H9 (cell line): ENCODE measurements around the gene APPL2. TPM values are rescaled to one million over a fixed set of nuclear protein-coding genes. Genes with fewer than 3 reads are reported as not detected.

Experiments
- DNase-seq: peaks from one replicate; pipeline ENCODE4 v3.0.0-alpha.2; 2017
- H2AFZ ChIP-seq: one replicate; pipeline ENCODE4 v1.6.1; 2013; ENCODE audit warnings: mild to moderate bottlenecking, low read length, control low read depth, moderate library complexity
- H2AK5ac ChIP-seq: 2 replicates; pipeline ENCODE4 v1.6.1; 2013; ENCODE audit warnings: low read length, control low read depth, mixed read lengths; ENCODE audit not compliant: insufficient read length
- H2BK120ac ChIP-seq: one replicate; pipeline ENCODE4 v1.6.1; 2013; ENCODE audit warnings: low read depth, mild to moderate bottlenecking, low read length, control low read depth, inconsistent platforms; ENCODE audit not compliant: poor library complexity, severe bottlenecking
- H2BK12ac ChIP-seq: 2 replicates; pipeline ENCODE4 v1.6.1; 2013; ENCODE audit warnings: low read length, control low read depth, mixed read lengths, low read depth; ENCODE audit not compliant: insufficient read length
- H2BK15ac ChIP-seq: 2 replicates; pipeline ENCODE4 v1.6.1; 2013; ENCODE audit warnings: low read depth, low read length, control low read depth
- H2BK20ac ChIP-seq: one replicate; pipeline ENCODE4 v1.6.1; 2013; ENCODE audit warnings: low read depth, mild to moderate bottlenecking, low read length, control low read depth, inconsistent platforms; ENCODE audit not compliant: poor library complexity, severe bottlenecking
- H2BK5ac ChIP-seq: 2 replicates; pipeline ENCODE4 v1.6.1; 2013; ENCODE audit warnings: low read length, control low read depth, mixed read lengths; ENCODE audit not compliant: insufficient read length
- H3K14ac ChIP-seq: 2 replicates; pipeline ENCODE4 v1.6.1; 2013; ENCODE audit warnings: low read length, control low read depth; ENCODE audit not compliant: insufficient read depth
- H3K18ac ChIP-seq: 2 replicates; pipeline ENCODE4 v1.6.1; 2013; ENCODE audit warnings: low read depth, mild to moderate bottlenecking, mixed read lengths, low read length, control low read depth; ENCODE audit not compliant: insufficient read length
- H3K23ac ChIP-seq: 2 replicates; pipeline ENCODE4 v1.6.1; 2013; ENCODE audit warnings: low read length, control low read depth, mixed read lengths, low read depth; ENCODE audit not compliant: insufficient read length
- H3K23me2 ChIP-seq: 2 replicates; pipeline ENCODE4 v1.6.1; 2013; ENCODE audit warnings: low read depth, mild to moderate bottlenecking, mixed read lengths, low read length, control low read depth; ENCODE audit not compliant: insufficient read length, poor library complexity, severe bottlenecking
- H3K27ac ChIP-seq: 2 replicates; pipeline ENCODE4 v1.5.1; 2013; ENCODE audit warnings: low read length, control low read depth, mixed read lengths, low read depth; ENCODE audit not compliant: insufficient read length
- H3K27me3 ChIP-seq: 2 replicates; pipeline ENCODE4 v1.6.1; 2013; ENCODE audit warnings: low read length, control low read depth, inconsistent platforms; ENCODE audit not compliant: insufficient read depth
- H3K4ac ChIP-seq: 2 replicates; pipeline ENCODE4 v1.6.1; 2013; ENCODE audit warnings: low read depth, mild to moderate bottlenecking, control low read depth, inconsistent platforms, low read length, moderate library complexity
- H3K4me1 ChIP-seq: 2 replicates; pipeline ENCODE4 v1.6.1; 2013; ENCODE audit warnings: low read length, control low read depth, inconsistent platforms; ENCODE audit not compliant: insufficient read depth
- H3K4me2 ChIP-seq: 2 replicates; pipeline ENCODE4 v1.6.1; 2013; ENCODE audit warnings: low read length, control low read depth, mixed read lengths; ENCODE audit not compliant: insufficient read length, insufficient read depth
- H3K56ac ChIP-seq: 2 replicates; pipeline ENCODE4 v1.6.1; 2013; ENCODE audit warnings: low read depth, mild to moderate bottlenecking, mixed read lengths, low read length, control low read depth; ENCODE audit not compliant: insufficient read length
- H3K79me1 ChIP-seq: 2 replicates; pipeline ENCODE4 v1.6.1; 2013; ENCODE audit warnings: low read depth, mild to moderate bottlenecking, moderate library complexity, low read length, control low read depth, inconsistent platforms; ENCODE audit not compliant: insufficient read depth, poor library complexity, severe bottlenecking
- H3K79me2 ChIP-seq: 2 replicates; pipeline ENCODE4 v1.6.1; 2013; ENCODE audit warnings: low read length, control low read depth, inconsistent platforms; ENCODE audit not compliant: insufficient read depth
- H3K9ac ChIP-seq: 2 replicates; pipeline ENCODE4 v1.6.1; 2013; ENCODE audit warnings: low read length, control low read depth, mixed read lengths; ENCODE audit not compliant: insufficient read length; ENCODE audit errors: extremely low read depth
- H3K9me3 ChIP-seq: one replicate; pipeline ENCODE4 v1.6.1; 2013; ENCODE audit warnings: low read depth, low read length, inconsistent platforms; ENCODE audit not compliant: control insufficient read depth
- H3T11ph ChIP-seq: one replicate; pipeline ENCODE4 v1.6.1; 2013; ENCODE audit warnings: mild to moderate bottlenecking, low read length, control low read depth, inconsistent platforms
- H4K20me1 ChIP-seq: one replicate; pipeline ENCODE4 v1.6.1; 2013; ENCODE audit not compliant: control insufficient read depth, insufficient read length, insufficient read depth
- H4K5ac ChIP-seq: 2 replicates; pipeline ENCODE4 v1.6.1; 2013; ENCODE audit warnings: low read depth, mild to moderate bottlenecking, mixed read lengths, low read length, control low read depth; ENCODE audit not compliant: insufficient read length
- H4K8ac ChIP-seq: replicated peaks from 2 replicates; pipeline ENCODE4 v1.6.1; 2013; ENCODE audit warnings: low read length, control low read depth, mixed read lengths, low read depth; ENCODE audit not compliant: insufficient read length
- H4K91ac ChIP-seq: 2 replicates; pipeline ENCODE4 v1.6.1; 2013; ENCODE audit warnings: low read depth, mild to moderate bottlenecking, moderate library complexity, mixed read lengths, low read length, control low read depth; ENCODE audit not compliant: insufficient read length
- H3K27ac Mint-ChIP-seq, 3 experiments: 2 replicates in 2 of 3; 3 replicates in 1 of 3; pipeline ENCODE4 v1.8.0; 2020 to 2021; ENCODE audit warnings: mixed read lengths in 3 of 3, mild to moderate bottlenecking in 1 of 3, moderate library complexity in 1 of 3
- H3K27me3 Mint-ChIP-seq: 2 replicates; pipeline ENCODE4 v1.8.0; 2021; ENCODE audit warnings: low read depth, mild to moderate bottlenecking, moderate library complexity, mixed read lengths
- H3K36me3 Mint-ChIP-seq, 3 experiments: 2 replicates in 2 of 3; 3 replicates in 1 of 3; pipeline ENCODE4 v1.8.0; 2020 to 2021; ENCODE audit warnings: low read depth in 3 of 3, mixed read lengths in 3 of 3; ENCODE audit not compliant: insufficient read depth in 1 of 3
- H3K4me1 Mint-ChIP-seq, 2 experiments: 2 replicates each; pipeline ENCODE4 v1.8.0; 2020; ENCODE audit warnings: mixed read lengths in 2 of 2
- H3K4me3 Mint-ChIP-seq, 2 experiments: 2 replicates in 1 of 2; 3 replicates in 1 of 2; pipeline ENCODE4 v1.8.0; 2020 to 2021; ENCODE audit warnings: mild to moderate bottlenecking in 2 of 2, mixed read lengths in 2 of 2, moderate library complexity in 1 of 2
- H3K9me3 Mint-ChIP-seq, 2 experiments: 2 replicates in 1 of 2; 3 replicates in 1 of 2; pipeline ENCODE4 v1.8.0; 2020; ENCODE audit warnings: mild to moderate bottlenecking in 2 of 2, mixed read lengths in 2 of 2, moderate library complexity in 1 of 2
- WGBS: extraction: QIAGEN DNeasy Blood & Tissue Kit; methylation state at CpG from one replicate; pipeline ENCODE4 v1.1.7; 2013; ENCODE audit warnings: missing lambda C conversion rate, low lambda C conversion rate, mixed read lengths; ENCODE audit not compliant: insufficient read length; ENCODE audit errors: extremely low coverage; 5-methylcytosine and 5-hydroxymethylcytosine counted together
- total RNA-seq: library from RNA; stranded (reverse); gene quantifications from 2 replicates; pipeline ENCODE4 v1.2.1, GENCODE V29; 2021
- TF ChIP-seq, protein P1 (sequence below): fragments of 200-600 bp; sonication (generic); conservative IDR thresholded peaks from 3 replicates; pipeline ENCODE4 v1.8.0; 2021; ENCODE audit warnings: antibody characterized with exemption, mild to moderate bottlenecking

The APPL2 gene
- total RNA-seq, 1 experiment from 2014 or later, result 18.5 TPM

DNA sequence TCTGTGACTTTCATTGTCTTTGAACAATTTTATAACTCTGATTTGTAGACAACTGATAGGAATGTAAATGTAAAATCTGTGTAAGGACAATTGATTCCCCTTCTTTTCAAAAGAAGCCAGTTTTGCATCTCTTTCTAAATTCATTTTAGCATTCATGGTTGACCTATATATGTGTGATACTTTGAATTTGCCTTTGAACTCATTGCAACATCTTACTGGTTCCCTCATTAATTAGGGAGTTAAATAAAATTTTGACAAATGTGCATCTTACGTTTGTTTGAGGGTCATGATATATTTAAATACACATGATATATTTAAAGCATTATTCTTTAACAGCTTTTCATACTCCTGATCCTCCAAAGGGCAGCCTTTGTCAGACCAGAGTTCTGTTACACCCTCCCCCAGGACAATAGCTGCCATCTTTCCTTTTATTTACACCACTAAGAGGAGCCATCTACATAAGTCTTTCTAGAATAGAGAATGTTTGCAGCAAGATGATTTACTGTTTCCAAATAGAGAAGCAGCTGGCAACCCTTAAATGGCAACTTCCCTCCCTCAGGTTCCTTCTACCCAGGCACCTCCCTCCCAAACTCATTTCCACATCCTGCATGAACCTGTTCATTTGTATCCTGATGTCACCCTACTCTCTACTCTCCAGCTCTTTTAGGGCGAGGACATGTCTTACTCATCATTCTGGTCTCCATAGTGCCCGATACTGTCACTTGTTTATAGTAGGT is 40.2 kb upstream of the APPL2 start:
- no peaks in the 10 kb centered on the region for H3K4me1 ChIP-seq
- H3K56ac ChIP-seq, result no peak overlapping the region
- no peaks in the 10 kb centered on the region for H3K27me3 ChIP-seq
- H2AFZ ChIP-seq, result no peak overlapping the region
- H3K27ac ChIP-seq, result no peak overlapping the region
- TF ChIP-seq, protein P1, sequence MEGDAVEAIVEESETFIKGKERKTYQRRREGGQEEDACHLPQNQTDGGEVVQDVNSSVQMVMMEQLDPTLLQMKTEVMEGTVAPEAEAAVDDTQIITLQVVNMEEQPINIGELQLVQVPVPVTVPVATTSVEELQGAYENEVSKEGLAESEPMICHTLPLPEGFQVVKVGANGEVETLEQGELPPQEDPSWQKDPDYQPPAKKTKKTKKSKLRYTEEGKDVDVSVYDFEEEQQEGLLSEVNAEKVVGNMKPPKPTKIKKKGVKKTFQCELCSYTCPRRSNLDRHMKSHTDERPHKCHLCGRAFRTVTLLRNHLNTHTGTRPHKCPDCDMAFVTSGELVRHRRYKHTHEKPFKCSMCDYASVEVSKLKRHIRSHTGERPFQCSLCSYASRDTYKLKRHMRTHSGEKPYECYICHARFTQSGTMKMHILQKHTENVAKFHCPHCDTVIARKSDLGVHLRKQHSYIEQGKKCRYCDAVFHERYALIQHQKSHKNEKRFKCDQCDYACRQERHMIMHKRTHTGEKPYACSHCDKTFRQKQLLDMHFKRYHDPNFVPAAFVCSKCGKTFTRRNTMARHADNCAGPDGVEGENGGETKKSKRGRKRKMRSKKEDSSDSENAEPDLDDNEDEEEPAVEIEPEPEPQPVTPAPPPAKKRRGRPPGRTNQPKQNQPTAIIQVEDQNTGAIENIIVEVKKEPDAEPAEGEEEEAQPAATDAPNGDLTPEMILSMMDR, result no peak
- H3K23ac ChIP-seq, result no peak overlapping the region
- Mint-ChIP-seq H3K27me3 (no peaks in the 10 kb centered on the region), H3K36me3 (no peaks in the 10 kb centered on the region), H3K4me3 (no peak overlapping the region), H3K9me3 (no peaks in the 10 kb centered on the region), H3K27ac (peak overlapping the region in 1 of 3 experiments; percentile 4; a peak in 1 of 7 replicates), H3K4me1 (peaks cover 8 to 14% of the 10 kb centered on the region in 2 experiments)
- H2BK15ac ChIP-seq, result no peak overlapping the region
- no peak overlapping the region for H3K4me2 ChIP-seq
- H4K20me1 ChIP-seq, result no peaks in the 10 kb centered on the region
- H3T11ph ChIP-seq, result no peak overlapping the region
- no peak overlapping the region for H4K91ac ChIP-seq
- no peaks in the 10 kb centered on the region for H3K79me1 ChIP-seq
- no peak overlapping the region for H2BK12ac ChIP-seq
- H3K14ac ChIP-seq, result no peak overlapping the region
- no CpG with 5 or more reads among the region's 3 CpGs for WGBS
- H4K5ac ChIP-seq, result no peak overlapping the region
- no peak overlapping the region for H2BK120ac ChIP-seq
- H3K18ac ChIP-seq, result no peak overlapping the region
- H3K23me2 ChIP-seq, result no peaks in the 10 kb centered on the region
- no peaks in the 10 kb centered on the region for H3K9me3 ChIP-seq
- H2BK20ac ChIP-seq, result no peak overlapping the region
- DNase-seq, result no peak
- H3K79me2 ChIP-seq, result no peaks in the 10 kb centered on the region
- H3K4ac ChIP-seq, result no peak overlapping the region
- no peak overlapping the region for H3K9ac ChIP-seq
- H2BK5ac ChIP-seq, result no peak overlapping the region
- no peak overlapping the region for H4K8ac ChIP-seq
- no peak overlapping the region for H2AK5ac ChIP-seq
